PFSK-1 (cell line): ENCODE results near the gene CXCL13.

Source experiments
- POLR2AphosphoS5 ChIP-seq: IDR thresholded peaks from 2 replicates; pipeline ENCODE4 v1.6.1; 2012; ENCODE audit warnings: low read depth, mild to moderate bottlenecking, control low read depth, low read length, moderate library complexity
- REST ChIP-seq, 2 experiments: IDR thresholded peaks; 2 replicates each; pipeline versions ENCODE4 v1.6.1 to v1.8.0; 2011 to 2012; ENCODE audit warnings: low read depth in 2 of 2, low read length in 2 of 2, control low read depth in 1 of 2, inconsistent platforms in 1 of 2, mild to moderate bottlenecking in 1 of 2, moderate library complexity in 1 of 2; ENCODE audit not compliant: insufficient read depth in 1 of 2
- SIN3A ChIP-seq: IDR thresholded peaks from 2 replicates; pipeline ENCODE4 v1.6.1; 2012; ENCODE audit warnings: mild to moderate bottlenecking, low read length, moderate library complexity, borderline replicate concordance; ENCODE audit not compliant: insufficient read depth
- TAF1 ChIP-seq: IDR thresholded peaks from 2 replicates; pipeline ENCODE4 v1.6.1; 2012; ENCODE audit warnings: low read length, control low read depth, borderline replicate concordance; ENCODE audit not compliant: insufficient read depth

DNA sequence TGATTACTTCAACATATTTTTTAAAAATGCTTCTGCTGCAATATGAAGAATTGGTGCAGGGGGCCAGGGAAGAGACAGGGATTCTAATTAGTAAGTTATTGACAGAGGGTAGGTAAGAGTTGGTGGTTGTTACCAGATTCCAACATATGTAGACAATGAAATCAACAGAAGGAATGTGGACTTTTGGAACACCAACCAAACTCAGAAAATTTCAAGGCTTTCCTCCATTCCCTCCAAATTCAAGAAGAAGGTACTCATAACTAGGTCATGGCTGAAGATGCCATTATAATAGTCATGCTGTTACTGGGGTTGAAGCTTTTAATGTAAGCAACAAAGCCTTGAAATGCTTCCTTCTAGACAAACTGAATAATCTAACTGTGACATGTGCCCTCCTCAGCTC lies 22.9 kb upstream of the CXCL13 start:
- TF ChIP-seq TAF1 (no peak), POLR2AphosphoS5 (no peak), REST (IDR thresholded peaks at IDR 0.05; ENCODE audit: insufficient read depth in 1 of 2, low read depth in 2 of 2, low read length in 2 of 2) (no peak), SIN3A (no peak)
